H1 (cell line): Measurements from ENCODE around the gene ABCA6. TPM values are rescaled to one million over a fixed set of nuclear protein-coding genes. Genes with fewer than 3 reads are reported as not detected.

Experiments
- RAD21 ChIP-seq, 2 experiments: IDR thresholded peaks in 1 of 2; conservative IDR thresholded peaks in 1 of 2; 2 replicates each; pipeline ENCODE4 v1.6.1; 2011; ENCODE audit warnings: low read depth in 2 of 2, low read length in 2 of 2, improper control_type of control experiment in 1 of 2, inconsistent platforms in 1 of 2, mild to moderate bottlenecking in 1 of 2, moderate library complexity in 1 of 2
- YY1 ChIP-seq: IDR thresholded peaks from 2 replicates; pipeline ENCODE4 v1.6.1; 2011; ENCODE audit warnings: low read depth, mild to moderate bottlenecking, low read length
- polyA plus RNA-seq, 7 experiments: library from polyadenylated mRNA; depleted of rRNA in 3 of 7; stranded (reverse) in 5 of 7; unstranded in 2 of 7; fragments of >200 nt in 5 of 7; fragments of 200-250 nt in 2 of 7; gene quantifications; 1 replicate in 5 of 7; 2 replicates in 1 of 7; 4 replicates in 1 of 7; pipeline versions ENCODE4 v1.2.1 to v1.2.3, GENCODE V29; 2011 to 2013; ENCODE audit warnings: missing spikeins in 2 of 7, mixed read lengths in 2 of 7
- total RNA-seq: library from RNA; stranded (reverse); fragmentation: NEBNext Ultra II Directional; extraction: Animal tissue kit (Norgen Biotek cat#: 25700); gene quantifications from 2 replicates; pipeline ENCODE4 v1.2.1, GENCODE V29; 2021

Gene ABCA6
- total and polyA plus RNA-seq, 2 of the 8 experiments (the other 6 are each of a cell fraction or from before 2014, with no cell fraction given) = not detected

- TF ChIP-seq RAD21 (IDR thresholded peaks at IDR 0.05 in 1 of 2, conservative IDR thresholded peaks at IDR 0.05 in 1 of 2; ENCODE audit: low read depth in 2 of 2, low read length in 2 of 2) (no peak), YY1 (no peak)
Observed at GRCh38 chr17:69179227-69179952, 37.7 kb upstream of the ABCA6 start (continued).
